Measurements from ENCODE around the gene PRPF19. TPM values are rescaled to one million over a fixed set of nuclear protein-coding genes. Genes with fewer than 3 reads are reported as not detected.

The PRPF19 gene
- total and polyA plus RNA-seq, 2 of the 8 experiments (the other 6 are each of a cell fraction or from before 2014, with no cell fraction given) = 107 to 141 TPM

- TF ChIP-seq, protein P1, sequence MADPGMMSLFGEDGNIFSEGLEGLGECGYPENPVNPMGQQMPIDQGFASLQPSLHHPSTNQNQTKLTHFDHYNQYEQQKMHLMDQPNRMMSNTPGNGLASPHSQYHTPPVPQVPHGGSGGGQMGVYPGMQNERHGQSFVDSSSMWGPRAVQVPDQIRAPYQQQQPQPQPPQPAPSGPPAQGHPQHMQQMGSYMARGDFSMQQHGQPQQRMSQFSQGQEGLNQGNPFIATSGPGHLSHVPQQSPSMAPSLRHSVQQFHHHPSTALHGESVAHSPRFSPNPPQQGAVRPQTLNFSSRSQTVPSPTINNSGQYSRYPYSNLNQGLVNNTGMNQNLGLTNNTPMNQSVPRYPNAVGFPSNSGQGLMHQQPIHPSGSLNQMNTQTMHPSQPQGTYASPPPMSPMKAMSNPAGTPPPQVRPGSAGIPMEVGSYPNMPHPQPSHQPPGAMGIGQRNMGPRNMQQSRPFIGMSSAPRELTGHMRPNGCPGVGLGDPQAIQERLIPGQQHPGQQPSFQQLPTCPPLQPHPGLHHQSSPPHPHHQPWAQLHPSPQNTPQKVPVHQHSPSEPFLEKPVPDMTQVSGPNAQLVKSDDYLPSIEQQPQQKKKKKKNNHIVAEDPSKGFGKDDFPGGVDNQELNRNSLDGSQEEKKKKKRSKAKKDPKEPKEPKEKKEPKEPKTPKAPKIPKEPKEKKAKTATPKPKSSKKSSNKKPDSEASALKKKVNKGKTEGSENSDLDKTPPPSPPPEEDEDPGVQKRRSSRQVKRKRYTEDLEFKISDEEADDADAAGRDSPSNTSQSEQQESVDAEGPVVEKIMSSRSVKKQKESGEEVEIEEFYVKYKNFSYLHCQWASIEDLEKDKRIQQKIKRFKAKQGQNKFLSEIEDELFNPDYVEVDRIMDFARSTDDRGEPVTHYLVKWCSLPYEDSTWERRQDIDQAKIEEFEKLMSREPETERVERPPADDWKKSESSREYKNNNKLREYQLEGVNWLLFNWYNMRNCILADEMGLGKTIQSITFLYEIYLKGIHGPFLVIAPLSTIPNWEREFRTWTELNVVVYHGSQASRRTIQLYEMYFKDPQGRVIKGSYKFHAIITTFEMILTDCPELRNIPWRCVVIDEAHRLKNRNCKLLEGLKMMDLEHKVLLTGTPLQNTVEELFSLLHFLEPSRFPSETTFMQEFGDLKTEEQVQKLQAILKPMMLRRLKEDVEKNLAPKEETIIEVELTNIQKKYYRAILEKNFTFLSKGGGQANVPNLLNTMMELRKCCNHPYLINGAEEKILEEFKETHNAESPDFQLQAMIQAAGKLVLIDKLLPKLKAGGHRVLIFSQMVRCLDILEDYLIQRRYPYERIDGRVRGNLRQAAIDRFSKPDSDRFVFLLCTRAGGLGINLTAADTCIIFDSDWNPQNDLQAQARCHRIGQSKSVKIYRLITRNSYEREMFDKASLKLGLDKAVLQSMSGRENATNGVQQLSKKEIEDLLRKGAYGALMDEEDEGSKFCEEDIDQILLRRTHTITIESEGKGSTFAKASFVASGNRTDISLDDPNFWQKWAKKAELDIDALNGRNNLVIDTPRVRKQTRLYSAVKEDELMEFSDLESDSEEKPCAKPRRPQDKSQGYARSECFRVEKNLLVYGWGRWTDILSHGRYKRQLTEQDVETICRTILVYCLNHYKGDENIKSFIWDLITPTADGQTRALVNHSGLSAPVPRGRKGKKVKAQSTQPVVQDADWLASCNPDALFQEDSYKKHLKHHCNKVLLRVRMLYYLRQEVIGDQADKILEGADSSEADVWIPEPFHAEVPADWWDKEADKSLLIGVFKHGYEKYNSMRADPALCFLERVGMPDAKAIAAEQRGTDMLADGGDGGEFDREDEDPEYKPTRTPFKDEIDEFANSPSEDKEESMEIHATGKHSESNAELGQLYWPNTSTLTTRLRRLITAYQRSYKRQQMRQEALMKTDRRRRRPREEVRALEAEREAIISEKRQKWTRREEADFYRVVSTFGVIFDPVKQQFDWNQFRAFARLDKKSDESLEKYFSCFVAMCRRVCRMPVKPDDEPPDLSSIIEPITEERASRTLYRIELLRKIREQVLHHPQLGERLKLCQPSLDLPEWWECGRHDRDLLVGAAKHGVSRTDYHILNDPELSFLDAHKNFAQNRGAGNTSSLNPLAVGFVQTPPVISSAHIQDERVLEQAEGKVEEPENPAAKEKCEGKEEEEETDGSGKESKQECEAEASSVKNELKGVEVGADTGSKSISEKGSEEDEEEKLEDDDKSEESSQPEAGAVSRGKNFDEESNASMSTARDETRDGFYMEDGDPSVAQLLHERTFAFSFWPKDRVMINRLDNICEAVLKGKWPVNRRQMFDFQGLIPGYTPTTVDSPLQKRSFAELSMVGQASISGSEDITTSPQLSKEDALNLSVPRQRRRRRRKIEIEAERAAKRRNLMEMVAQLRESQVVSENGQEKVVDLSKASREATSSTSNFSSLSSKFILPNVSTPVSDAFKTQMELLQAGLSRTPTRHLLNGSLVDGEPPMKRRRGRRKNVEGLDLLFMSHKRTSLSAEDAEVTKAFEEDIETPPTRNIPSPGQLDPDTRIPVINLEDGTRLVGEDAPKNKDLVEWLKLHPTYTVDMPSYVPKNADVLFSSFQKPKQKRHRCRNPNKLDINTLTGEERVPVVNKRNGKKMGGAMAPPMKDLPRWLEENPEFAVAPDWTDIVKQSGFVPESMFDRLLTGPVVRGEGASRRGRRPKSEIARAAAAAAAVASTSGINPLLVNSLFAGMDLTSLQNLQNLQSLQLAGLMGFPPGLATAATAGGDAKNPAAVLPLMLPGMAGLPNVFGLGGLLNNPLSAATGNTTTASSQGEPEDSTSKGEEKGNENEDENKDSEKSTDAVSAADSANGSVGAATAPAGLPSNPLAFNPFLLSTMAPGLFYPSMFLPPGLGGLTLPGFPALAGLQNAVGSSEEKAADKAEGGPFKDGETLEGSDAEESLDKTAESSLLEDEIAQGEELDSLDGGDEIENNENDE (IDR thresholded peaks at IDR 0.05; ENCODE audit: insufficient replicate concordance, low read length) = no peak
- TF ChIP-seq CBX5 (IDR thresholded peaks at IDR 0.05; ENCODE audit: low read depth, low read length) = no peak
Observed at GRCh38 chr11:60935676-60936442, 29.5 kb upstream of the PRPF19 start (continued).
